Right atrium auricular region (tissue), 2 donors: ENCODE data around the gene CRAMP1. TPM values are rescaled to one million over a fixed set of nuclear protein-coding genes. Genes with fewer than 3 reads are reported as not detected.

Source experiments
- DNase-seq: peaks from one replicate; pipeline ENCODE4 v3.0.0-alpha.2; 2019; ENCODE audit warnings: low spot score
- H3K27ac ChIP-seq, 2 donors: fragments of 200-600 bp; sonication (generic); 1 replicate in 1 of 2; 2 replicates in 1 of 2; pipeline ENCODE4 v1.5.1; 2016 to 2019
- H3K27me3 ChIP-seq, 2 donors: fragments of 200-600 bp; sonication (generic); one replicate each; pipeline versions ENCODE4 v1.5.1 to v1.6.0; 2017 to 2019
- H3K36me3 ChIP-seq: fragments of 200-600 bp; sonication (generic); one replicate; pipeline ENCODE4 v1.5.1; 2016
- H3K4me1 ChIP-seq, 2 donors: fragments of 200-600 bp; sonication (generic); one replicate each; pipeline versions ENCODE4 v1.5.1 to v1.6.0; 2017 to 2019
- H3K4me3 ChIP-seq, 2 donors: fragments of 200-600 bp; sonication (generic); 1 replicate in 1 of 2; 2 replicates in 1 of 2; pipeline ENCODE4 v1.5.1; 2017 to 2019; ENCODE audit warnings: mild to moderate bottlenecking in 1 of 2, moderate library complexity in 1 of 2
- H3K9me3 ChIP-seq, 2 donors: fragments of 200-600 bp; sonication (generic); one replicate each; pipeline ENCODE4 v1.5.1; 2019
- CTCF ChIP-seq, 2 donors: fragments of 200-600 bp; sonication (generic); IDR thresholded peaks; one replicate each; pipeline ENCODE4 v1.5.1; 2019; ENCODE audit warnings: antibody characterized with exemption in 2 of 2
- total RNA-seq, 2 donors: library from RNA; depleted of rRNA; stranded (reverse); fragments of >200 nt; gene quantifications; one replicate each; pipeline ENCODE4 v1.1.0, GENCODE V29; 2016

Gene CRAMP1
- total RNA-seq, 2 donors from 2014 or later: 7.7 to 9.7 TPM

GRCh38 chr16:1571012-1571671 lies 41.0 kb upstream of the CRAMP1 start:
- Histone ChIP-seq H3K4me3 (no peak overlapping the region), H3K27me3 (no peaks in the 10 kb centered on the region), H3K27ac (no peak overlapping the region), H3K36me3 (no peaks in the 10 kb centered on the region), H3K4me1 (no peaks in the 10 kb centered on the region), H3K9me3 (no peaks in the 10 kb centered on the region)
- no peak for DNase-seq
- no peak for TF ChIP-seq CTCF (IDR thresholded peaks at IDR 0.05)

GRCh38 chr16:1572673-1573072 lies 39.5 kb upstream of the CRAMP1 start:
- no peak for TF ChIP-seq CTCF (IDR thresholded peaks at IDR 0.05)
- Histone ChIP-seq H3K4me1 (no peaks in the 10 kb centered on the region), H3K27me3 (no peaks in the 10 kb centered on the region), H3K27ac (no peak overlapping the region), H3K4me3 (no peak overlapping the region), H3K9me3 (no peaks in the 10 kb centered on the region), H3K36me3 (no peaks in the 10 kb centered on the region)
- DNase-seq: no peak

- Histone ChIP-seq H3K9me3 (no peaks in the 10 kb centered on the region), H3K36me3 (no peaks in the 10 kb centered on the region), H3K27me3 (no peaks in the 10 kb centered on the region), H3K4me3 (no peak overlapping the region), H3K27ac (no peak overlapping the region), H3K4me1 (no peaks in the 10 kb centered on the region)
- DNase-seq: no peak
- no peak for TF ChIP-seq CTCF (IDR thresholded peaks at IDR 0.05)
Observed at GRCh38 chr16:1573301-1573700, 38.9 kb upstream of the CRAMP1 start.

- no peak for DNase-seq
- H3K36me3 ChIP-seq: peaks cover 8% of the 10 kb centered on the region
- no peaks in the 10 kb centered on the region for H3K4me1 ChIP-seq
- no peak overlapping the region for H3K27ac ChIP-seq
- no peaks in the 10 kb centered on the region for H3K9me3 ChIP-seq
- TF ChIP-seq CTCF (IDR thresholded peaks at IDR 0.05): no peak
- H3K27me3 ChIP-seq: no peaks in the 10 kb centered on the region
- H3K4me3 ChIP-seq: no peak overlapping the region
Observed at GRCh38 chr16:1575578-1575977, 36.6 kb upstream of the CRAMP1 start.

GRCh38 chr16:1579214-1579613 lies 32.9 kb upstream of the CRAMP1 start:
- TF ChIP-seq CTCF (IDR thresholded peaks at IDR 0.05): no peak
- no peaks in the 10 kb centered on the region for H3K9me3 ChIP-seq
- H3K4me3 ChIP-seq: no peak overlapping the region
- H3K27me3 ChIP-seq: no peaks in the 10 kb centered on the region
- no peaks in the 10 kb centered on the region for H3K4me1 ChIP-seq
- H3K27ac ChIP-seq: no peak overlapping the region
- peaks cover 13% of the 10 kb centered on the region for H3K36me3 ChIP-seq
- DNase-seq: no peak

DNA sequence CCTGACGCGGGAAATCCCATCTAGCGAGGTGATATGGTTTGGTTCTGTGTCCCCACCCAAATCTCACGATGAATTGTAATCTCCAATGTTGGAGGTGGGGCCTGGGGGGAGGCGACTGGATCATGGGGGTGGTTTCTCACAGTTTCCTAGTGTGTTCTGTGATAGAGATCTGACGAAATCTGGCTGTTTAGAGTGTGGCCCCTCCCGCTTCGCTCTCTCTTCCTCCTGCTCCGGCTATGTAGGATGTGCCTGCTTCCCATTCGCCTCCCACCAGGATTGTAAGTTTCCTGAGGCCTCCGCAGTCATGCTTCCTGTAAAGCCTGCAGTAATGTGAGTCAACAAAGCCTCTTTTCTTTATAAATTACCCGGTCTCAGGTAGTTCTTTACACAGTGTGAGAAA lies 31.9 kb upstream of the CRAMP1 start:
- H3K4me1 ChIP-seq: no peaks in the 10 kb centered on the region
- no peak for DNase-seq
- TF ChIP-seq CTCF (IDR thresholded peaks at IDR 0.05): no peak

More for the DNA sequence above, 31.9 kb upstream of the CRAMP1 start:
- H3K9me3 ChIP-seq: no peaks in the 10 kb centered on the region
- peaks cover 16% of the 10 kb centered on the region for H3K36me3 ChIP-seq
- H3K27me3 ChIP-seq: no peaks in the 10 kb centered on the region
- H3K27ac ChIP-seq: no peak overlapping the region
- no peak overlapping the region for H3K4me3 ChIP-seq
